ENCODE results near the gene C17orf50. TPM values are rescaled to one million over a fixed set of nuclear protein-coding genes. Genes with fewer than 3 reads are reported as not detected.

Gene C17orf50
- total and polyA plus RNA-seq, 11 donors, result 0.19 TPM; not detected in 10

DNA sequence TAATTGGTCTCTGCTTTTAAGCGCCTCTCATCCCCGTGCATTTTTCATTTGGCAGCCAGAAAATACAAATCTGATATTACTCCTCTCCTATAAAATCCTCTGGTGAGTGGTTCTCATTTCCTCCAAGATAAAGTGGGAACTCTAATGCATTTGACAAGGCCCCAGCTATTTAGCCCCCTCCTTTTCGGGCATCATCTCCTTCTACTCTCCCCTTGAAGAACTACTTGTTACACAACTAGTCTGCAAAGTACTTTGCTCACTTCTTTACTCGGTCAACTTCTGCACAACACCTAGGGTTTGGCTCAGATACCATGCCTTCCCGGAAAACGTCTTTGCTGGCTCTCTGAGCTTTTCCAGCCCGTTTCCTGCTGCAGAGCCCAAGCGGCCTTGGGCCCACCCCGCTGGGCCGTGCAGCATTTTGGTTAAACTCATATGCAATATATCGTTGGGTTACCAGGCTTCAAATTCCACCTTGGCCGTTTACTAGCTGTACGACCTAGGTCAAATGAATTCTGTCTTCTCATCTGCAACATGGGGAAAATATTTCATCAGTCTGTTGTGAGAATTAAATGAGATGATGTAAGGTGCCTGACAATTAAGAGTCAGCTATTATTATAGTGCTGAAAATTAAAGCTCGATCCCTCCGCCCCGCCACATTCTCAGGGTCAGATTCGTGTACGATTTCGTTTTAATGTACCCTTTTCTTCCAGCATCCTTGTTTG lies 47.7 kb downstream of the C17orf50 start:
- DNase-seq (no peak), ATAC-seq (no peak)
- intact Hi-C loops (cut with DNase I), result loop anchor here in 1 of 10 donors (10.0 kb wide), 1 partner anchor 194 kb away; no protein-coding TSS in a partner anchor
- 29 to 34% (median 31%) methylated on average over 19 of the region's 19 CpGs for WGBS, 4 donors
- Histone ChIP-seq H3K4me1 (peaks cover 0 to 49% (median 29%) of the 10 kb centered on the region in 12 donors), H3K27me3 (no peaks in the 10 kb centered on the region), H3K36me3 (peaks cover 0 to 5% (median 0%) of the 10 kb centered on the region in 9 donors), H3K27ac (peak overlapping the region in 11 of 12 donors; percentile 76 to 99 (median 94)), H3K4me3 (peak overlapping the region in 11 of 12 donors; percentile 58 to 96 (median 84)), H3K9me3 (no peaks in the 10 kb centered on the region)
- no peak for TF ChIP-seq POLR2A (IDR thresholded peaks at IDR 0.05)
- TF ChIP-seq, protein P1, sequence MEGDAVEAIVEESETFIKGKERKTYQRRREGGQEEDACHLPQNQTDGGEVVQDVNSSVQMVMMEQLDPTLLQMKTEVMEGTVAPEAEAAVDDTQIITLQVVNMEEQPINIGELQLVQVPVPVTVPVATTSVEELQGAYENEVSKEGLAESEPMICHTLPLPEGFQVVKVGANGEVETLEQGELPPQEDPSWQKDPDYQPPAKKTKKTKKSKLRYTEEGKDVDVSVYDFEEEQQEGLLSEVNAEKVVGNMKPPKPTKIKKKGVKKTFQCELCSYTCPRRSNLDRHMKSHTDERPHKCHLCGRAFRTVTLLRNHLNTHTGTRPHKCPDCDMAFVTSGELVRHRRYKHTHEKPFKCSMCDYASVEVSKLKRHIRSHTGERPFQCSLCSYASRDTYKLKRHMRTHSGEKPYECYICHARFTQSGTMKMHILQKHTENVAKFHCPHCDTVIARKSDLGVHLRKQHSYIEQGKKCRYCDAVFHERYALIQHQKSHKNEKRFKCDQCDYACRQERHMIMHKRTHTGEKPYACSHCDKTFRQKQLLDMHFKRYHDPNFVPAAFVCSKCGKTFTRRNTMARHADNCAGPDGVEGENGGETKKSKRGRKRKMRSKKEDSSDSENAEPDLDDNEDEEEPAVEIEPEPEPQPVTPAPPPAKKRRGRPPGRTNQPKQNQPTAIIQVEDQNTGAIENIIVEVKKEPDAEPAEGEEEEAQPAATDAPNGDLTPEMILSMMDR (IDR thresholded peaks at IDR 0.05), result no peak

DNA sequence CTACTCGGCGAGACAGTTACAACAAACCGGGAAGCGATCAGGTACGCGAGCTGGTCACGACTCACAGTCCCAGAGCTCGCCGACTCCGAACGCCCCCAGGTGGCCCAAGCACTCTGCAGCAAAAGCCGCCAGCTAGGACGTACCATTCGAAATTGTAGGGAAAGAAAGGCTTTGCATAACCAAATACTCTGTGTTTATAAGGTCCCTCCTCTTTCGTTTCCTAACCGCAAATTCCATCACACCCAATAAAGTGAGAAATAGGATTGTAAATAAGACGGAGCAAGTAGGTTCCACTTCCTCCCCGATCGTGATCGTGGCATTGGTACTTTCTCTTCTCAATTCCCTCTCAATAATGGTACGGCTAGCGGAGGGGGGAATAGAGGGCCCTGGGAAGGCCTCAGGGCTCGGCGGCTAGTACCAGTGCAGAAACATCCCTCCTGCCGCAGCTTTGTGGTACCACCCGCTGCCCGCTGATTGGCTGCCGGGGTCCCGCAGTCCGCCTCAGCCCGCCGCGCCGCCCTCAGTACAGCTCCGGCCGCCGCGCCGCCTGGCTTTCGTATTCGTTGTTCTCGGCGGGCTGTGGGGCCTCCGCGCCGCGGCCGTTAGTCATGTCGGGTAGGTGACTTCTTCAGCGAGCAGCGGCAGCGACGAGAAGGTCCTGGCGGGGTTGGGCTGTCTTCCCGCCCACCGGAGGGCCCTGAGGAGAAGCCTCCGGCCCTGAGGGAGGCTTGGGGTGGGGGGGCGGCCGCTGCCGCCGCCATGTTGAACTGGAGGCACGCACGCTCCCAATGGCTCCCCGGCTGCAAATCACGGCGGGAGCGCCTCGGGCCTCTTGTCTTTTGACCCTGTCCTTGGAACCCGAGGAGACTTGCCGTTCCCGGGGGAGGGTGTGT lies 48.5 kb downstream of the C17orf50 start, which contains the start of gene TAF15:
Gene TAF15 (plus strand): TSS at position 523 of the 893 bp plus-strand sequence. CDS start 86 bp downstream, at position 609.
- intact Hi-C loops (cut with DNase I), result loop anchor here in 3 of 10 donors (1.0 to 10.0 kb wide), 2 partner anchors 45 to 194 kb away; no protein-coding TSS in a partner anchor
- H3K4me3 ChIP-seq, result peak within 1 kb of the TSS; percentile 58 to 96 (median 84)
- ATAC-seq (peak; percentile 97 to 100 (median 98)), DNase-seq (peak; percentile 95 to 98 (median 97))
- H3K27me3 ChIP-seq, result no peaks in the 10 kb centered on the region
- H3K9me3 ChIP-seq, result no peaks in the 10 kb centered on the region
- TF ChIP-seq, protein P1 (IDR thresholded peaks at IDR 0.05), result peak; percentile 47 to 97 (median 72)
- TF ChIP-seq POLR2A (IDR thresholded peaks at IDR 0.05), result peak; percentile 90 to 97
- peaks cover 0 to 49% (median 29%) of the 10 kb centered on the region in 12 donors for H3K4me1 ChIP-seq
- peak within 1 kb of the TSS; percentile 76 to 99 (median 94) for H3K27ac ChIP-seq
- 0 to 1% (median 1%) methylated on average over 41 to 71 of the region's 71 CpGs for WGBS, 4 donors
- peaks cover 0 to 5% (median 0%) of the 10 kb centered on the region in 9 donors for H3K36me3 ChIP-seq

DNA sequence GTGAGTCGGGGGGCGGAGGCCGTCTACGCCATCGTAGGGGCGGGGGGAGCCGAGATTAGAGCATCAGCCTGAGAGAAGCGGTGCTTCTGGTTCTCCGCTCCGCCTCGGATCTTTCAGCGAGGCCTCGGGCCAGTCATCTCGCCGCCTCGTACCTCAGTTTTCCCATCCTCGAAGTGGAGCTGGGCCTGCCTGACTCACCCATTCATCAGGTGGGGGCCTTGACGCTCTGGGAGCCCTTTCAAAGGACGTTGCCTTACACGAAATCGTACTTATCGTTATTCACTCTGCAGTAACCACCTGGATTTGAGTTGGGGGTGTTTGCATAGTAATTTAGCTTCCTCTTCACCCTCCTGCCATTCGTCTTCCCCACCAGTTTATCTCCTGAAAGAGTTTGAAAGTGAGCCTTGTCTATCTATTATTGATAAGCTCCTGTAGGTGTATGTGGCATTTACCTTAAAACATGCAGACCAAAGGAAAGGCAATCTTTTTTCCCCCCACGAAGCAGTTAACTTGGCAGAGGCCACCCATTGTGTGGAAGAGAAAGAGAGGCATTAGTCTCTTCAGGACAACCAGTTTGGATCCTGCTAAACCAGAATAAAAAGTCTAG lies 49.3 kb downstream of the C17orf50 start:
- ATAC-seq (no peak), DNase-seq (no peak)
- TF ChIP-seq, protein P1 (IDR thresholded peaks at IDR 0.05), result no peak
- no peak for TF ChIP-seq POLR2A (IDR thresholded peaks at IDR 0.05)
- 0 to 2% (median 1%) methylated on average over 8 to 24 of the region's 24 CpGs for WGBS, 4 donors
- Histone ChIP-seq H3K9me3 (no peaks in the 10 kb centered on the region), H3K4me1 (peaks cover 0 to 50% (median 35%) of the 10 kb centered on the region in 12 donors), H3K4me3 (peak overlapping the region; percentile 58 to 96 (median 84)), H3K36me3 (peaks cover 0 to 5% (median 0%) of the 10 kb centered on the region in 9 donors), H3K27ac (peak overlapping the region; percentile 76 to 99 (median 94)), H3K27me3 (no peaks in the 10 kb centered on the region)
- intact Hi-C loops (cut with DNase I), result loop anchor here in 3 of 10 donors (1.0 to 10.0 kb wide), 2 partner anchors 46 to 195 kb away; no protein-coding TSS in a partner anchor
